Measurements from ENCODE around the gene CCL26.

GRCh38 chr7:75814407-75814947, 42.5 kb upstream of the CCL26 start:
- TF ChIP-seq CTCF (conservative IDR thresholded peaks at IDR 0.05; ENCODE audit: low read depth, low read length): no peak
- no peak for TF ChIP-seq EZH2 (IDR thresholded peaks at IDR 0.05; ENCODE audit: borderline replicate concordance, low read depth, low read length, poor library complexity, severe bottlenecking)
